Sigmoid colon (tissue), 4 donors: ENCODE measurements around the gene COG5.

Experiments used
- CTCF ChIP-seq, 4 experiments: fragments of 450-650 bp in 3 of 4; fragments of 200-600 bp in 1 of 4; IDR thresholded peaks; one replicate each; pipeline ENCODE4 v1.5.1; 2016 to 2019; ENCODE audit warnings: antibody characterized with exemption in 4 of 4, mild to moderate bottlenecking in 3 of 4, moderate library complexity in 2 of 4
- EP300 ChIP-seq, 4 donors: sonication (generic); formaldehyde crosslinking; IDR thresholded peaks; one replicate each; pipeline ENCODE4 v1.6.1; 2017; ENCODE audit warnings: antibody characterized with exemption in 4 of 4
- POLR2A ChIP-seq, 2 donors: fragments of 450-650 bp; IDR thresholded peaks; one replicate each; pipeline ENCODE4 v1.6.1; 2016; ENCODE audit warnings: antibody characterized with exemption in 2 of 2, mild to moderate bottlenecking in 2 of 2, moderate library complexity in 2 of 2
- POLR2AphosphoS5 ChIP-seq, 4 donors: sonication (generic); formaldehyde crosslinking; IDR thresholded peaks; one replicate each; pipeline ENCODE4 v1.6.1; 2017; ENCODE audit warnings: antibody characterized with exemption in 4 of 4

- TF ChIP-seq CTCF (IDR thresholded peaks at IDR 0.05) (no peak), POLR2A (IDR thresholded peaks at IDR 0.05) (no peak), POLR2AphosphoS5 (IDR thresholded peaks at IDR 0.05) (no peak), EP300 (IDR thresholded peaks at IDR 0.05) (no peak)
These were observed 326.3 kb downstream of the COG5 start for GRCh38 chr7:107237451-107237850.
